ENCODE results near the gene PRKACB.
A peak's percentile ranks its signal among the peaks of the same experiment; 100 is the strongest.

Gene PRKACB

DNA sequence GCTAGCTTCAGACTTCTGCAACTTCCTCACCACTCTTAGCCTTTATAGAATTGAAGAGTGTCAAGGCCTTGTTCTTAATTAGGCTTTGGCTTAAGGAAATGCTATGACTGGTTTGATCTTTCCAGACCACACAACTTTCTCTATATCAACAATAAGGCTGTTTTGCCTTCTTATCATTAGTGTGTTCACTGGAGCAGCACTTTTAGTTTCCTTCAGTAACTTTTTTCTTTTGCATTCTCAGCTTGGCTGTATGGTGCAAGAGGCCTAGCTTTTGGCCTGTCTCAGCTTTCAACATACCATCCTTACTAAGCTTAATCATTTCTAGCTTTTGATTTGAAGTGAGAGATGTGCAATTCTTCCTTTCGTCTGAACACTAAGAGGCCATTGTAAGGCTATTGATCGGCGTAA is 8.6 kb downstream of the PRKACB start:
- TF ChIP-seq YY1 (IDR thresholded peaks at IDR 0.05; ENCODE audit: low read depth): no peak
- TF ChIP-seq, protein P1, sequence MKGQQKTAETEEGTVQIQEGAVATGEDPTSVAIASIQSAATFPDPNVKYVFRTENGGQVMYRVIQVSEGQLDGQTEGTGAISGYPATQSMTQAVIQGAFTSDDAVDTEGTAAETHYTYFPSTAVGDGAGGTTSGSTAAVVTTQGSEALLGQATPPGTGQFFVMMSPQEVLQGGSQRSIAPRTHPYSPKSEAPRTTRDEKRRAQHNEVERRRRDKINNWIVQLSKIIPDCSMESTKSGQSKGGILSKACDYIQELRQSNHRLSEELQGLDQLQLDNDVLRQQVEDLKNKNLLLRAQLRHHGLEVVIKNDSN (IDR thresholded peaks at IDR 0.05): no peak
- TF ChIP-seq TEAD4 (IDR thresholded peaks at IDR 0.05): no peak
- TF ChIP-seq ZBTB7A (IDR thresholded peaks at IDR 0.05; ENCODE audit: low read depth): no peak
- no peak for TF ChIP-seq TAF1 (IDR thresholded peaks at IDR 0.05; ENCODE audit: low read depth)
- TF ChIP-seq CREB1 (IDR thresholded peaks at IDR 0.05; ENCODE audit: low read depth): no peak
- TF ChIP-seq CEBPB (IDR thresholded peaks at IDR 0.05): no peak
- TF ChIP-seq FOXM1 (IDR thresholded peaks at IDR 0.05; ENCODE audit: borderline replicate concordance, low read depth): no peak
- TF ChIP-seq, protein P2, sequence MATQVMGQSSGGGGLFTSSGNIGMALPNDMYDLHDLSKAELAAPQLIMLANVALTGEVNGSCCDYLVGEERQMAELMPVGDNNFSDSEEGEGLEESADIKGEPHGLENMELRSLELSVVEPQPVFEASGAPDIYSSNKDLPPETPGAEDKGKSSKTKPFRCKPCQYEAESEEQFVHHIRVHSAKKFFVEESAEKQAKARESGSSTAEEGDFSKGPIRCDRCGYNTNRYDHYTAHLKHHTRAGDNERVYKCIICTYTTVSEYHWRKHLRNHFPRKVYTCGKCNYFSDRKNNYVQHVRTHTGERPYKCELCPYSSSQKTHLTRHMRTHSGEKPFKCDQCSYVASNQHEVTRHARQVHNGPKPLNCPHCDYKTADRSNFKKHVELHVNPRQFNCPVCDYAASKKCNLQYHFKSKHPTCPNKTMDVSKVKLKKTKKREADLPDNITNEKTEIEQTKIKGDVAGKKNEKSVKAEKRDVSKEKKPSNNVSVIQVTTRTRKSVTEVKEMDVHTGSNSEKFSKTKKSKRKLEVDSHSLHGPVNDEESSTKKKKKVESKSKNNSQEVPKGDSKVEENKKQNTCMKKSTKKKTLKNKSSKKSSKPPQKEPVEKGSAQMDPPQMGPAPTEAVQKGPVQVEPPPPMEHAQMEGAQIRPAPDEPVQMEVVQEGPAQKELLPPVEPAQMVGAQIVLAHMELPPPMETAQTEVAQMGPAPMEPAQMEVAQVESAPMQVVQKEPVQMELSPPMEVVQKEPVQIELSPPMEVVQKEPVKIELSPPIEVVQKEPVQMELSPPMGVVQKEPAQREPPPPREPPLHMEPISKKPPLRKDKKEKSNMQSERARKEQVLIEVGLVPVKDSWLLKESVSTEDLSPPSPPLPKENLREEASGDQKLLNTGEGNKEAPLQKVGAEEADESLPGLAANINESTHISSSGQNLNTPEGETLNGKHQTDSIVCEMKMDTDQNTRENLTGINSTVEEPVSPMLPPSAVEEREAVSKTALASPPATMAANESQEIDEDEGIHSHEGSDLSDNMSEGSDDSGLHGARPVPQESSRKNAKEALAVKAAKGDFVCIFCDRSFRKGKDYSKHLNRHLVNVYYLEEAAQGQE (IDR thresholded peaks at IDR 0.05; ENCODE audit: low read depth): no peak
- TF ChIP-seq EP300 (IDR thresholded peaks at IDR 0.05; ENCODE audit: borderline replicate concordance): no peak
- no peak for TF ChIP-seq NFIC (IDR thresholded peaks at IDR 0.05)
- no peak for TF ChIP-seq RAD21 (IDR thresholded peaks at IDR 0.05; ENCODE audit: low read depth)
- TF ChIP-seq TCF12 (IDR thresholded peaks at IDR 0.05; ENCODE audit: low read depth): no peak

DNA sequence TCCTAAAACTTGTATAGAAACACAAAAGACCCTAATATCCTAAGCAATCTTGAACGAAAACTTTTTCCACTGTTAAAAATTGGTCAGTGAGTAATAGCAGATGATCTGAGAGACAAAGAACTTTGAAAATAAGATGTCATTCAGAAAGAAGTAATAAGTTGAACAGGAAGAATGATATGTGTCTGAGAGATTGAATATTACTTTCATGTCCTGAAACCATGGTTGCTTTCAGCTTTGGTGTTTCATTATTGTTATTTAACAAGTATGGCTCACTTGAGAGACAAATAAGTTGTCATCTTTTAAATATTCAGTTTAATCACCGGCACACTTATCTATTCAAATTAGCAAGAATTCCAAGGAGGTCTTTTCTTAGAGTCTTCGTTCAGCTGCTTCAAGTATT is 11.4 kb downstream of the PRKACB start:
- TF ChIP-seq, protein P1 (IDR thresholded peaks at IDR 0.05): no peak
- TF ChIP-seq NFIC (IDR thresholded peaks at IDR 0.05): no peak
- TF ChIP-seq CREB1 (IDR thresholded peaks at IDR 0.05; ENCODE audit: low read depth): no peak
- no peak for TF ChIP-seq CEBPB (IDR thresholded peaks at IDR 0.05)
- TF ChIP-seq TAF1 (IDR thresholded peaks at IDR 0.05; ENCODE audit: low read depth): no peak
- no peak for TF ChIP-seq EP300 (IDR thresholded peaks at IDR 0.05; ENCODE audit: borderline replicate concordance)
- TF ChIP-seq ZBTB7A (IDR thresholded peaks at IDR 0.05; ENCODE audit: low read depth): no peak
- TF ChIP-seq, protein P3, sequence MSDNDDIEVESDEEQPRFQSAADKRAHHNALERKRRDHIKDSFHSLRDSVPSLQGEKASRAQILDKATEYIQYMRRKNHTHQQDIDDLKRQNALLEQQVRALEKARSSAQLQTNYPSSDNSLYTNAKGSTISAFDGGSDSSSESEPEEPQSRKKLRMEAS (IDR thresholded peaks at IDR 0.05): no peak
- TF ChIP-seq EGR1 (IDR thresholded peaks at IDR 0.05): no peak

DNA sequence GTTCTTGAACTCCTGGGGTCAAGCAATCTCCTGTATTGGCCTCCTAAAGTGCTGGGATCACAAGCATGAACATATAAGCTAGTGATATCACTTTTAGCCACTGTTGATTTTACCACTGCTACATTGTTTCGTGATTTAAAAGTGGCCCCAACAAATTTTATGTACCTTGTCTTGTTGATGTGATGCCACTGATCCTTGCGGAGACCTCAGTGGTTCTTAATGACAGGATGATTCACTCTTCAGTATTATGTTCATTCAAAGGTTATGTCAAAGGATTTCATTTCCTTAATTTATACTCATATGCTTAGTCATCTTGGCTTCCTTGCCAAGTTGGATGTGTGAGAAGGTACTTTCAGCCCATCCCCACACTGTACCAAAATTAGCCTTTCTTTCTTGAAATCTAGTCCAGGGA is 12.1 kb downstream of the PRKACB start:
- TF ChIP-seq TCF12 (IDR thresholded peaks at IDR 0.05; ENCODE audit: low read depth): peak; percentile 37; the same call in 1 of the 2 replicates
- no peak for TF ChIP-seq EP300 (IDR thresholded peaks at IDR 0.05; ENCODE audit: borderline replicate concordance)
- TF ChIP-seq TEAD4 (IDR thresholded peaks at IDR 0.05): no peak
- peak; percentile 67 for TF ChIP-seq NFIC (IDR thresholded peaks at IDR 0.05)

DNA sequence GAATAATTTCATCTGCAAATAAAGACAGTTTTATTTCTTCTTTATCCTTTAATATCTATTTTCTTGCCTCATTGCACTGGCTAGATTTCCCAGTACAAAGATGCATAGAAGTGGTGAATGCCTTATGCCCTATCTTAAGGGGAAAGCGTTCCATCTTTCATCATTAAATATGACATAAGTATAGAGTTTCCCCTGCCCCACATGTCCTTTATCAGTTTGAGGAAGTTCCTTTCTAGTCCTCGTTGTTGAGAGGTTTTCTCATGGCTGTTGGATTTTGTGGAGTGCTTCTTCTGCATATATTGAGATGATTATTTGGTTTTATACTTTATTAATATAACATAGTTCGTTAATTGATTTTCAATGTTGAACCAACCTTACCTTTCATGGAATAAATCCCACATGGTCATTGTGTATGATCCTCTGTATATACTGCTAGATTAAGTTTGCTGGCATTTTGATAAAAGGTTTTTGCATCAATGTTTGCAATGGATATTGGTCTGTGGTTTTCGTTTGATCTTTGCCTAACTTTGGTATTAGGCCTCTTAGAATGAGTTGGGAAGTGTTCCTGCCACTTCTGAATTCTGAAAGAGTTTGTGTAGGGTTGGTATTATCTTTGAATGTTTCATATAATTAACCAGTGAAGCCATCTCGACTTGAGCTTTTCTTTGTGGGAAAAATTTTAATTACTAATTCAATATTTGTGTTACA is 15.6 kb downstream of the PRKACB start:
- no peak for TF ChIP-seq EGR1 (IDR thresholded peaks at IDR 0.05)
- no peak for TF ChIP-seq ZBTB7A (IDR thresholded peaks at IDR 0.05; ENCODE audit: low read depth)
- TF ChIP-seq, protein P1 (IDR thresholded peaks at IDR 0.05): no peak
- no peak for TF ChIP-seq CEBPB (IDR thresholded peaks at IDR 0.05)
- no peak for TF ChIP-seq FOXM1 (IDR thresholded peaks at IDR 0.05; ENCODE audit: borderline replicate concordance, low read depth)
- no peak for TF ChIP-seq YY1 (IDR thresholded peaks at IDR 0.05; ENCODE audit: low read depth)
- no peak for TF ChIP-seq TEAD4 (IDR thresholded peaks at IDR 0.05)
- TF ChIP-seq RAD21 (IDR thresholded peaks at IDR 0.05; ENCODE audit: low read depth): no peak
- no peak for TF ChIP-seq CREB1 (IDR thresholded peaks at IDR 0.05; ENCODE audit: low read depth)
- no peak for TF ChIP-seq TCF12 (IDR thresholded peaks at IDR 0.05; ENCODE audit: low read depth)
- TF ChIP-seq, protein P2 (IDR thresholded peaks at IDR 0.05; ENCODE audit: low read depth): no peak
- TF ChIP-seq, protein P3 (IDR thresholded peaks at IDR 0.05): no peak

DNA sequence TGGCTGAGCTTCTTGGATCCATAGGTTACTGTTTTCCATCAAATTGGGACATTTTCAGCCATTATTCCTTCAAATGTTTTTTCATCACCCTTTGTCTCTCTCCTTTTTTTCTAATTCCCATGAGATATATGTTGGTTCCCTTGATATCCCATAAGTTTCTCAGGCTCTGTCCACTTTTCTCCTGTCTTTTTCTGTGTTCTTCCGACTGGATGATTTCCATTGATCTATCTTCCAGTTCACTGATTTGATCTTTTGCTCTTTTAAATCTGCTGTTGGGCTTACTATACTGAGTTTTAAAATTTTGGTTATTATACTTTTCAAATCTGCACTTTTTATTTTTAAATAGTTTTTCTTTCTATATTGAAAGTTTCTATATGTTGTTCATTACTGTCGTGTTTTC is 18.2 kb downstream of the PRKACB start:
- TF ChIP-seq, protein P3 (IDR thresholded peaks at IDR 0.05): no peak
- no peak for TF ChIP-seq TCF12 (IDR thresholded peaks at IDR 0.05; ENCODE audit: low read depth)

Measured in Ishikawa (cell line).